GM12875 (cell line): ENCODE data around the gene GRIK4.

Experiments used
- H3K4me3 ChIP-seq: one replicate; pipeline ENCODE4 v1.5.1; 2011; ENCODE audit warnings: low read depth, low read length, control low read depth
- CTCF ChIP-seq: IDR thresholded peaks from 2 replicates; pipeline ENCODE4 v1.5.1; 2011; ENCODE audit warnings: low read depth, mild to moderate bottlenecking, control low read depth, inconsistent platforms, low read length, moderate library complexity, borderline replicate concordance; ENCODE audit not compliant: insufficient read depth

The GRIK4 gene

GRCh38 chr11:120657306-120658070, 145.9 kb downstream of the GRIK4 start:
- TF ChIP-seq CTCF, result no peak
- H3K4me3 ChIP-seq, result no peak overlapping the region

GRCh38 chr11:120658071-120658423, 146.5 kb downstream of the GRIK4 start:
- no peak for TF ChIP-seq CTCF
- H3K4me3 ChIP-seq, result no peak overlapping the region

- H3K4me3 ChIP-seq, result no peak overlapping the region
- TF ChIP-seq CTCF, result no peak
Observed at GRCh38 chr11:120659076-120659475, 147.5 kb downstream of the GRIK4 start.

- TF ChIP-seq CTCF, result peak; percentile 75
- no peak overlapping the region for H3K4me3 ChIP-seq
Observed at GRCh38 chr11:120660024-120660565, 148.5 kb downstream of the GRIK4 start.

GRCh38 chr11:120662071-120662676, 150.6 kb downstream of the GRIK4 start:
- no peak for TF ChIP-seq CTCF
- H3K4me3 ChIP-seq, result no peak overlapping the region

GRCh38 chr11:120663142-120663541, 151.6 kb downstream of the GRIK4 start:
- no peak for TF ChIP-seq CTCF
- H3K4me3 ChIP-seq, result no peak overlapping the region
